NB4 (cell line): ENCODE measurements around the gene TMC2.

Source experiments
- DNase-seq: peaks from one replicate; pipeline ENCODE4 v3.0.0; 2010; ENCODE audit warnings: low read depth
- H3K4me3 ChIP-seq: one replicate; pipeline ENCODE4 v1.5.1; 2011; ENCODE audit warnings: mild to moderate bottlenecking, low read depth, low read length, moderate library complexity
- MYC ChIP-seq: IDR thresholded peaks from 2 replicates; pipeline ENCODE4 v1.6.1; 2011; ENCODE audit warnings: low read depth, low read length
- POLR2A ChIP-seq: IDR thresholded peaks from 2 replicates; pipeline ENCODE4 v1.6.1; 2011; ENCODE audit warnings: mild to moderate bottlenecking; ENCODE audit not compliant: insufficient read length; ENCODE audit errors: extremely low read depth
- TF ChIP-seq, protein P1 (sequence below): IDR thresholded peaks from one replicate; pipeline ENCODE4 v1.5.1; 2012; ENCODE audit warnings: low read depth, low read length
- TF ChIP-seq, protein P2 (sequence below): IDR thresholded peaks from 2 replicates; pipeline ENCODE4 v1.6.1; 2011; ENCODE audit warnings: low read depth, low read length

Gene TMC2

DNA sequence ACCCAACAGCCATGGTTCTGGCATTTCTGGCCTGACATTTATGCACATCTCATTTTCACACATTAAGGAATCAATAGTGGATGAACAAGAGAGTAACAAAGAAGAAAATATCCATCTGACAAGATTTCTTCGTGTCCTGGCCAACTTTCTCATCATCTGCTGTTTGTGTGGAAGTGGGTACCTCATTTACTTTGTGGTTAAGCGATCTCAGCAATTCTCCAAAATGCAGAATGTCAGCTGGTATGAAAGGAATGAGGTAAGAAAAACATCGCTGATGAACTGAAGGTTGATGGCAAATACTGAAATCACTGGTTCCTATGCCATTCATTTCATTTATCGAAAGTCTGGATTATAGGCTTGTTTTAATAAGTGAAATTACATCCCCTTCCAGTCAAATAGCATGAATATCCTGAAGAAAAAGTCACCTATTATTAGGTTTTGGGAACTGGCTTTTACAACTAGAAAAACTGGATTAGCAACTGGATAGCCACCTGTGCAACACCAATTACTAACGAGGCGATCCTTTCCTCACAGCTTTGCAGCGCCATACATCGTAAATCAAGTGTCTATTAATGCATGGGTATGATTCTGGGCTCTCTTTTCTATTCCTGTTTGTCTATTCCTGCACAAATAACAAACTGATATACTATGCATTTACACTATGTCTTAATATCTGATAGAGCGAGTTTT is 65.8 kb downstream of the TMC2 start:
- DNase-seq = no peak
- TF ChIP-seq MYC = no peak
- no peak for TF ChIP-seq POLR2A
- TF ChIP-seq, protein P1, sequence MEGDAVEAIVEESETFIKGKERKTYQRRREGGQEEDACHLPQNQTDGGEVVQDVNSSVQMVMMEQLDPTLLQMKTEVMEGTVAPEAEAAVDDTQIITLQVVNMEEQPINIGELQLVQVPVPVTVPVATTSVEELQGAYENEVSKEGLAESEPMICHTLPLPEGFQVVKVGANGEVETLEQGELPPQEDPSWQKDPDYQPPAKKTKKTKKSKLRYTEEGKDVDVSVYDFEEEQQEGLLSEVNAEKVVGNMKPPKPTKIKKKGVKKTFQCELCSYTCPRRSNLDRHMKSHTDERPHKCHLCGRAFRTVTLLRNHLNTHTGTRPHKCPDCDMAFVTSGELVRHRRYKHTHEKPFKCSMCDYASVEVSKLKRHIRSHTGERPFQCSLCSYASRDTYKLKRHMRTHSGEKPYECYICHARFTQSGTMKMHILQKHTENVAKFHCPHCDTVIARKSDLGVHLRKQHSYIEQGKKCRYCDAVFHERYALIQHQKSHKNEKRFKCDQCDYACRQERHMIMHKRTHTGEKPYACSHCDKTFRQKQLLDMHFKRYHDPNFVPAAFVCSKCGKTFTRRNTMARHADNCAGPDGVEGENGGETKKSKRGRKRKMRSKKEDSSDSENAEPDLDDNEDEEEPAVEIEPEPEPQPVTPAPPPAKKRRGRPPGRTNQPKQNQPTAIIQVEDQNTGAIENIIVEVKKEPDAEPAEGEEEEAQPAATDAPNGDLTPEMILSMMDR = no peak
- TF ChIP-seq, protein P2, sequence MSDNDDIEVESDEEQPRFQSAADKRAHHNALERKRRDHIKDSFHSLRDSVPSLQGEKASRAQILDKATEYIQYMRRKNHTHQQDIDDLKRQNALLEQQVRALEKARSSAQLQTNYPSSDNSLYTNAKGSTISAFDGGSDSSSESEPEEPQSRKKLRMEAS = no peak

DNA sequence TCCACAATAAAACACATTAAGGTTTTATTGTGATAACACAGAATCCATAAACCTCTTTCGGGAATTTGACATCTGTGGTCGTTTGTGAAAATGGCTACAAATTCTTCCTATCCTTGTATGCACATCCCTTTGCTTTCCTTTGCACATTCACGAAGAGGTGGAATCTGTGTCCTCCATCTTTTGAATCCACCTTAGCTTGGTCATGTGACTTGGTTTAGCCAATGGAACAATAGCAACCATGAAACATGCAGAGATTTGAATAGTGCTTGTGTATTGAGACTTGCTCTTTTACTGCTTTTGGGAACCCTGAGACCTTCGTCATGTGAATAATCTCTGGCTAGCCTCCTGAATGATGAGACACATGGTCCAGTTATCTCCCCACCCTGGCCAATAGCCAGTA is 66.4 kb downstream of the TMC2 start:
- no peak overlapping the region for H3K4me3 ChIP-seq
- TF ChIP-seq, protein P1 = no peak
- TF ChIP-seq MYC = no peak
- TF ChIP-seq, protein P2 = no peak
- TF ChIP-seq POLR2A = no peak
- DNase-seq = no peak

More for the DNA sequence above, 65.8 kb downstream of the TMC2 start:
- H3K4me3 ChIP-seq = no peak overlapping the region

DNA sequence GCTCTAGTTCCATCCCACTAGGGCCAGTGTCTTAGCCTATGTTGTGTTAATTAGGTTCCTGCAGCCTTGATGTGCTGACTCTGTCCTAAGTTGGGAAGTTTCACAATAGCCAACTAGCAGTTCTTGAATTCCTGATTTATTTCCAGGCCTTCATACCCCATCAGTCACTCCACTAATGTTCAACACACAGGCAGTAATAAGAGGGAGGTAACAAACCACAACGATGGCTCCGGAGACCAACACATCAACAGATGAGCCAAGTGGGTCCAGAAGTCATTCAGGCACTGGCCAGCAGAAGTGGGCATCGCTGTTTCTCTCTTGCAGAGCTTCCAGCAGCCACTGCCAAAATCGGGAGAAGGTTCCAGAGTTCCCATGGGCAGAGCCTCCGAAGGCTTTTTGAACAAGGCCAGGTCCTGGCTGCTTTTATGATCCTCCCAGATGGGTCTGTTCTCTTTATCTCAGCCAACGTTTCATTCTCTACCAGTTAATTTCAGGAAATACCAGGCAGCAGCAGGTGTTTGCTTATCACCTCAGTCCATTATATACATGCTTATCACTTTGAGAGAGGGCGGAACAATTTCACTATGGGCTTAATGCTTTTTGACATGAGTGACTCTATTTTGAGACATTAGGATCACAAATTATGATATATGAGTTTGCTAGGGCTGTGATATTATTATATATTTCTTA is 67.6 kb downstream of the TMC2 start:
- no peak for DNase-seq
- TF ChIP-seq, protein P1 = no peak
- TF ChIP-seq, protein P2 = no peak
- no peak for TF ChIP-seq MYC
- no peak for TF ChIP-seq POLR2A
- H3K4me3 ChIP-seq = no peak overlapping the region

DNA sequence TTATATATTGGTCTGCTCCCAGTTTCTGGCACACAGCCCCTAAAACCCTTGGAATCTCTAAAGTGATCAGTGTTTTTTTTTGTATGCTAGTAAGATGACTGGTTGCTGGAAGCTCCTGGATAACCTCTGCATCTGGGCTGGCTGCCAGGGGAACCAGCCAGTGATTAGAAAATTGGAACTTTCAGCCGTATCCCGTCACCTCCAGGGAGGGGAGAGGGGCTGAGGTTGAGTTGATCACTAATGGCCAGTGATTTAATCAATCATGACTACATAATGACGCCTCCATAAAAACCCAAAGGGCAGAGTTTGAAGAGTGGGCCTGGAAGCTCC is 68.1 kb downstream of the TMC2 start:
- no peak for TF ChIP-seq POLR2A
- no peak overlapping the region for H3K4me3 ChIP-seq
- no peak for DNase-seq

DNA sequence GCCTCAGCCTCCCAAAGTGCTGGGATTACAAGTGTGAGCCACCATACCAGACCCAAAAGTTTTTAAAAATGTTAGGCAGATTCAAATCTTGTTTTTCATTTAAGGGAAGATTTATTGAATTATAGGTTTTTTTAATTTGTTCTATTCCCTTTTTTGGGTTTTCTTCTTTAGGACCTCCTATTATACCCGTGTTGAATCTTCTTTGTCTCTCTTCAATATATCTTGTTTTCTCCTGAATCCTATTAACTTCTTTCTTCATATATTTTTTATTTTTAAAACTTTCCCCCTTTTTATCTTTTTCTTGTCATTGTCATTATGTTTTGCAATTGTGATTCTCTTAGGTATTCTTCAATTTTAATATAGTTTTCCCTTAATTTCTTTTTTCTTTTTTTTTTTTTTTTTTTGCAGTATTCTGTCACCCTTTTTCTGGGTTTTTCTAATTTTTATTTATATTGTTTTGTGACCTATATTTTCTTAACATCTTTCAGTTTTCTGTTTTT is 70.2 kb downstream of the TMC2 start:
- DNase-seq = no peak
- TF ChIP-seq, protein P2 = no peak
- no peak for TF ChIP-seq MYC
- no peak for TF ChIP-seq POLR2A
- TF ChIP-seq, protein P1 = no peak
- H3K4me3 ChIP-seq = no peak overlapping the region

DNA sequence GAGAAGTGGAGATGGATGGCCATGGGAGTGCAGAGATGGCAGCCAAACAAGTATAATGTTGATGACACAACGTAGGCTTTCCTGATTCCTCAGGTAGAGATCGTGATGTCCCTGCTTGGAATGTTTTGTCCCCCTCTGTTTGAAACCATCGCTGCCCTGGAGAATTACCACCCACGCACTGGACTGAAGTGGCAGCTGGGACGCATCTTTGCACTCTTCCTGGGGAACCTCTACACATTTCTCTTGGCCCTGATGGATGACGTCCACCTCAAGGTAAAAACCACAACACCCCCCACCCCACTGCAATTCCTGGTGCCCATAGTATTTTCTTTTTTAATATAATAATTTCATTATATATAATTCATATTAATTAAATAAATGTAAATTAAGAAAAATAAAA is 74.0 kb downstream of the TMC2 start:
- no peak for DNase-seq
- no peak overlapping the region for H3K4me3 ChIP-seq
- TF ChIP-seq, protein P2 = no peak
